Prostate gland (tissue), 2 donors: ENCODE data around the gene SGCD.

Source experiments
- CTCF ChIP-seq, 4 experiments: fragments of 200-600 bp in 2 of 4; fragments of 450-650 bp in 2 of 4; sonication (generic) in 2 of 4; IDR thresholded peaks; 1 replicate in 3 of 4; 2 replicates in 1 of 4; pipeline ENCODE4 v1.5.1; 2016 to 2019; ENCODE audit warnings: antibody characterized with exemption in 4 of 4, mild to moderate bottlenecking in 2 of 4, moderate library complexity in 2 of 4
- POLR2AphosphoS5 ChIP-seq: sonication (generic); formaldehyde crosslinking; IDR thresholded peaks from one replicate; pipeline ENCODE4 v1.6.1; 2017; ENCODE audit warnings: antibody characterized with exemption

DNA sequence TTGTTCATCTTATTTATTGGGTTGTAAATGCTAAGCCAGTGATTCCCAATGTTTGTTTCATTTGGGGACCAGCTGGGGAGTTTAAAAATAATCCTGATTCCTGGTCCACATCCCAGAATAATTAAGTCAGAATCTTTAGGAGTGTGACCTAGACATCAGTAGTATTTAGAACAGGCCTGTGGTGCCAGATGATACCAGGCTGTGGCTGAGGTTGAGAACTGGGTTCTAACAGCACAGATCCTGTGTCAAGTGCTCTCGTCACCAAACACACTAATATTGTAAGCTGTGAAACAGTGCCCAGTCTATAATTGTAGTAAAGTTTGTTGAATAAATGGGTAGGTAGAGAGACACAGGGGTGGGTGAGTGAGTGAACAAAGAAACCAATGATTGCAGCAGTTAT is 351.0 kb downstream of the SGCD start:
- TF ChIP-seq CTCF (IDR thresholded peaks at IDR 0.05) (no peak), POLR2AphosphoS5 (no peak)
